Right ventricle myocardium inferior (tissue), 1 donor: ENCODE data around the gene TBC1D20. TPM values are rescaled to one million over a fixed set of nuclear protein-coding genes. Genes with fewer than 3 reads are reported as not detected.

Experiments
- ATAC-seq: fragments of 200-7000 bp; cut with Tn5 transposase; one replicate; pipeline ENCODE4 v1.9.1; 2020; ENCODE audit warnings: mild to moderate bottlenecking, moderate library complexity
- DNase-seq: peaks from one replicate; pipeline ENCODE4 v3.0.0; 2021; ENCODE audit errors: missing footprints
- intact Hi-C: fragments of 100-400 bp; cut with DNase I; formaldehyde crosslinking; loops from one replicate; pipeline ENCODE4 v1.11.0; 2022
- total RNA-seq: library from RNA; stranded (reverse); fragmentation: NEBNext Ultra II Directional; extraction: Animal tissue kit (Norgen Biotek cat#: 25700); gene quantifications from one replicate; pipeline ENCODE4 v1.2.1, GENCODE V29; 2021
- donor health status: DM: no; HTN: yes; CAD: no; lungs with severe emphysema.

TBC1D20 gene
- total RNA-seq, 1 donor from 2014 or later, result 25.2 TPM

DNA sequence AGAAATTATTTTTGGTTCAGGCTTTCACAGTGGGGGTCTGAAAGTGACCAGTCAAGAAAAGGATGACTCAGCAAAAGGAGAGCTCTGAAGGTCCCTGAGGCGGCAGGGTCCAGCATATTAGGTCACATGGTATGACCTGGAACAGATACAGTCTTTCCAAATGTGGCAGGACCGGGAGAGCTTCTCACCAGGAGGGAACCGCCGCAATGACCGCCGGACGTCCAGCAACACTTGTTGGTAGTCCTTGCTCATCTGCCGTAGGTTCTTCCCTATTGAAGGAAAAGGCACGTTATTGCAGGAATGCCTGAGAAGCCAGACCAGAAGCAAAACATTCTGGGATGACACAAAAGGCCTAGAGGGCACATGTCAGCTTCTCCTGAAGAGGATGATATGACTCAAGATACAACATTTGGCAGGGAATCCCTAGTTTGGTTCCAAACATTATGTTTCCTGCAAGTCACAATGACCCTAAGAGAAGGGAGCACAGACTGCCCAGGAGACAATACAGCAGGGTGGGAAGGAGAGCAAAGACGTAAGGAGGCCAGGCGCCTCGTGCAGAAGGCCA lies 17.4 kb downstream of the TBC1D20 start:
- DNase-seq (no peak), ATAC-seq (peak; percentile 29)
- intact Hi-C loops, result no loop called here

DNA sequence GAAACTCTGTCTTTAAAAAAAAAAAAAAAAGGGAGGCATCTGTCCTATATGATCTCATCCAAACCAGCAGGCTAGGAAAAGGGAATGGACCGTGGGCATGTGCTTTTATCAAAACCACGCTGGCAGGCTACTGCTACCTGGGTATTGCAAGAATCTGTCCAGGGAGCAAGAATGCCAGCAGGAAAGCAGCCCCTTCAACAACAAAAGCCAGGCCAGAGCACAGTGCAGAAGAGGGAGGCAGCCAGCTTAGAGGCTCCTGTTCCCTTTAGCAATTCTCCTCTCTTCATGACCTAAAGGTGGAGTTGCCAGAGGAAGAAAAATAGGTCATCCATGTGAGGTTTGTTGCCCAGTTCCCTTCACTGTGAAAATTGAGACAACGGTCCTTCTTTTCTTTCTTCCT lies 18.2 kb downstream of the TBC1D20 start:
- ATAC-seq (no peak), DNase-seq (no peak)
- intact Hi-C loops, result no loop called here

DNA sequence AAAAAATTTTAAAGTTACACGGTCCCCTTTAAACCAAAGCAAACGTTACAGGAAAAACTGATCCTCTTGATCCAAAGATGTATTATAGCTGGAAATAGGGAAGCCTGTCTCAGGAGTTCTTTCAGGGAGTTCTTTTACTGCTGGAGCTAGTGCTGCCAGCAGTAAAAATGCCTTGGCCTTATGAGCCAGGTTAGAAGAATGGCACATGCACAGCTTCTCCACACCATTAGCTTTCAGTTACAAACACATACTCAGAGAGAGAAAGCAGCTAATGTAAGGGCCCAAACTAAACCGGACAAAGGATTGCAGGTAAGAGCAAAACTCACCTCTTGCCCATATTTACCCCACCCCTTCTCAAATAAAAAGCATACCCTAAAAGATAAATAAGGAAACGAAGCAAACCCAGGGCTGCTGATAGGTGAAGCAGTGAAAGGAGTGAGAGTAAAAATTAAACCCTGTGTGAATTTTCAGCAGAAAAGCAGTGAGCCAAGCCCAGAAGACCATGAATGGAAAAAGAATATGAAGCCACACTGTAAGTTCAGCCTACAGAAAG lies 19.0 kb downstream of the TBC1D20 start:
- DNase-seq (no peak), ATAC-seq (no peak)

DNA sequence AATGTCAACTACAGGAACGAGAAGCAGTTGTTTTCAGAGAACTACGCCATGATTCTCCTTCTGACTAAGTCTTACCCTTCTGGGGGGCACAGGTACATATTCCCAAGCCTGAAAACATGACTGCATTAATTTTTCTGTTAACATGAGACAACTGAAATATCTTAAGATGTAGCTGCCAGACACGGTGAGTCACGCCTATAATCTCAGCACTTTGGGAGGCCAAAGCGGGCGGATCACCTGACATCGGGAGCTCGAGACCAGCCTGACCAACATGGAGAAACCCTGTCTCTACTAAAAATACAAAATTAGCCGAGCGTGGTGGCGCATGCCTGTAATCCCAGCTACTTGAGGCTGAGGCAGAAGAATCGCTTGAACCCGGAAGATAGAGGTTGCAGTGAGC lies 21.7 kb downstream of the TBC1D20 start:
- no peak for ATAC-seq
- intact Hi-C loops, result no loop called here

More for the DNA sequence above, 19.0 kb downstream of the TBC1D20 start:
- intact Hi-C loops, result no loop called here

DNA sequence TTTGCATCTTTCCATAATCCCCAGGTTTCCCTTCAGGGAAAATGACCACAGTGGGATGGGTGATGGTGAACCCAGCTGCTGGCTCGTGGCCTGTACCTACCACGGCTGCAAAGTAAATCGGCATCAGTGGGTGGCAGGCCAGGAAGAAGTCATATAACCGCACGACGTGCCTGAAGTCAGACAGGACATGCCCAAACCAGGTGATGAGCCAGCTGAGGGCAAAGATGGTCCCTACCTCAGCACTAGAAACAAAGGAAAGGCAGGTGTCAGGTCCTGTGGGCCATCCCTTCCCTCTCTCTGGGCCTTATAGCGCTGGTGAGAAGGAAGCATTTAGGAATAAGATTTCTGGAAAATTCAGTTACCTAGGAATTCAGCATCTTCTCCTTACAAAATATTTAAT lies 22.2 kb downstream of the TBC1D20 start:
- no peak for ATAC-seq
- no peak for DNase-seq
- intact Hi-C loops, result no loop called here

More for the DNA sequence above, 21.7 kb downstream of the TBC1D20 start:
- DNase-seq, result no peak

DNA sequence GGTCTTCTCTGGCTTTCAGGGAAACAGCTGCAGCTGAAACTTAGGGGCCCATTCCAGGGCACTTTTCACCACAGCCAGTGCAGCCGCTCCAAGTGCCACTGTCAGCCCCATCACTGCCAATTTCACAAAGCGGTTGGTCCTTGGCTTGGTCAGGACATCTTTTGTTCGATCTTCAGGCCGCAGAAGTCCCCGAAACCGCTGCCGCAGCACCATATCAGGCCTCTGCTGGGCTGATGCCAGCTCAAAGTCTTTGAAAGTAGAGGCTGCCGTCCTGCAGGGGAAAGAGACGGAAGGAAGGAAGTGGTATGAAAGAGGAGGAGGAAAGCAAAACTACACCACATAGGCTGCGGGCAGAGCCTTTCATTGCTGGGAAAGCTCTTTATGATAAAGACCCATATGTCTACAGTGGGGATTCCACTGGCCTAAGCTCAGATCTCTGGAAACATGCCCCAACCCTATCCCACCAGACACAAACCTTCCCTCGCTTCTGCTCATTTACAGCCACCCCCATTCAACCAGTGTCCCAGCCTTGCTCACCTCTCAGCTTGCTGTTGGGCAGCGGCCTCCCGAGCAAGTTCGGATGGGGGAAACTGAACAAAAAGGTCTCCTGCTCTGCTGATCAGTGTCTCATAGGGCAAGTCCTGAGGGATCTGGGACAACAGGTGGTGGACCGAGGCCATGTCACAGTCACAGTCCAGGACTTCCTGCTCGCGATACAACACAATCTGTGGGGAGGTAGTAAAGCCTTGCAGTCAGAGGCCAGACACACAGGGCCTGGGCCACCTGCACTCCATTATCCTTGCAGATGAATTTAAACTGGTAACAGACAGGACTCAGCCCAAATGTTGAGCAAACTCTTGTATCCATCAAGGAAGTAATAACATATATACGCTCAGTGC lies 23.5 kb downstream of the TBC1D20 start:
- intact Hi-C loops, result no loop called here
- peak; percentile 40 for ATAC-seq

DNA sequence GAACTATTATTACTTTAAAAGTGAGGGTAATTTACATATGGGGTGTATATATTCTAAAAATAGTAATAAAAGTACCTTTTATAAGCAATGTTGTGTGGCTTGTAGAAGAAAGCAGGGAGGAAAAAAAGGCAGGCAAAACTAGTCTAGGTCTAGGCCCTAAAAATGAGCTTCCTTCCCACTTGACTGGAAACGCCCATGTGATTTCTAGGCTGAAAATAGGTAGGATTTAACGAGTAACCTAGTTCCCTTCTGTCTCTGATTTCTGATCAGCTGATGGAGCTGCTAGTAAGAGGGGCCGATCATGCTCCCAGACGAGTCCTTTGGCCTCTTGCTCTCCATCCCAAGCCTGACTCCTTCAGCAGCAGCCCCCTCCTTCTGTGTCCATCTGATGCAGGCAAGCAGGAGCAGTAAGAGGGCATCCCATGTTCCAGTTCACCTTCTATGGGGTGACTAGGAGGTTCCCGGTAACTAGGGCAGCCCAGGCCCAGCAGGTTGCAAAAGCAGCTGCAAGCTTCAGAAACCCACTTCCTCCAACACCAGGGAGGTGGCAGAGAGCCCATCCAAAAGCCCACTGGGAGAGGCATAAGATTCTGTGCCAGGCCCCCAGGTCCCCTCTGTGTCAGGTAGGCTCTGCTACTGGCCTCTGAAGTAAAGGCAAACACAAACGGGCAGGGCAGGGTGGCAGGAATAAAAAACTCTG lies 24.4 kb downstream of the TBC1D20 start:
- intact Hi-C loops, result no loop called here
- DNase-seq (no peak), ATAC-seq (no peak)

More for the DNA sequence above, 23.5 kb downstream of the TBC1D20 start:
- DNase-seq, result no peak

DNA sequence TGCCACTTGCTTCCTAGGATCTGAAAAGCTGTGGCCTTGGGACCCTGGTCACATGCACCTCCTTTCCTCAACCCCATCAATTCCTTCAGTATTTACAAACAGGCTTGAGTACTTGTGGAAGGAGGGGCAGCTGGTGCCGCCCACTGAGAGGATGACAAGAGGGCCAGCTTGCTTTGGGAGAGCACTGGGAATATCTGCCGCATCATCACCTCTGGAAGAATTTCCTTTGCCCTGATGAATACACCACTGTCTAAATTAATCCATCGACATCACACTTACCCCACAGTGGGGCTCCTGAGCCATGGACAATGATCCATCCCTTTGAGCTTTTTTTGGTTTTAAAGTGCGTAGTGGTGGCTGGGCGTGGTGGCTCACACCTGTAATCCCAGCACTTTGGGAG lies 25.9 kb downstream of the TBC1D20 start:
- intact Hi-C loops, result no loop called here
- ATAC-seq, result no peak
- no peak for DNase-seq

DNA sequence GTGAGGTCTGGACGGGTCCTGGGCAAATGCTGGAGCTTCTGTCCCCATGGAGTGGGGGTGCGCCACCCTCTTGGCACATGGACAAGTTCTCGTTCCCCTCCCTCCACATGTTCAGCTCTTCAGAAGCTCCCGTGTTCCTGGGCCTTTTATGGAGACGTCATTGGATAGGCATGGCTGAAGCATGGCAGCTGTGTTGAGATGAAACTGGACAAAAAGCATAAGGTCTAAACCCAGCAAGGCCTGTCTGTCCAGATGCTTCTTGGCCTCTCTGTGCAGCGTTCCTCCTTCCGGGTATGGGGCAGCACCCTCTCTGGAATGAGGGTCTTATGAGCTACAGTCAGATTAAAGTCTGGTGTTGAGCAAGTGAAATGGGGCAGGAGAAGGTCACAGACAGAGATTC lies 26.8 kb downstream of the TBC1D20 start:
- intact Hi-C loops, result no loop called here
- DNase-seq (no peak), ATAC-seq (no peak)

DNA sequence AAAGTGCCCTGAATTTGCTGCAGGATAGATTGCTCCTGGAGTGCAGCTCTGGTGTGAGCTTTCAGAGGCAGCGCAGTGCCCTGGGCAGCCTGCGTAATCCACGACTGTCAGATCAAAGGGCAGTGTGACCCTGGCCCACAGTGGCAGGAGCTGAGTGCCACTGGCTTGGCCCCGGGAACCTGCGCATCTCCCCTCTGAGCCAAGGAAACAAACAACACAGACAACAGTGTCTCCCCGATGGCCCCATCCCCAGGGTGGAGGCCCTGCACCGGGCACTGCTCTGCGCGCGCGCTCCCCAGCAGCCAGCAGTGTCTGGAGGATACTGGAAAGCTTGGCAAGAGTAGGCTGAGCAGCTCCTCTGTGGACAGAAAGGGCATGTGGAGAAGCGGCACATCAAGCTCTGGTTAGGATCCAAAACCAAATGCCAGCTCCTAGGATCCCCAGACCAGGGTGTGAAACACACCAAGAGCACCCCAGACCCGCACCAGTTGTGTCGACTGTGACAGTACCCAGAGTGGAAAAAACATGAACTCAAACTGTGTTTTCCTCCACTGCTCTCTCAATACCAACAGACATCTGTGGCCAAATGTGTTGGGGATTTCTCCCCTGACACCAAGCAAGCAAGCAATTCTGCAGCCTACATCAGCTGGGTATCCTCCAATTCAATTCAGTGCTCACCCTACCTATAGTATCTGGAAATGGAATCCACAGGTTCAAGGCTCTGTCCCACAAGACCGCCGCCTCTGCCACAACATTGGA lies 27.5 kb downstream of the TBC1D20 start:
- DNase-seq, result no peak
- ATAC-seq, result no peak
- intact Hi-C loops, result no loop called here

DNA sequence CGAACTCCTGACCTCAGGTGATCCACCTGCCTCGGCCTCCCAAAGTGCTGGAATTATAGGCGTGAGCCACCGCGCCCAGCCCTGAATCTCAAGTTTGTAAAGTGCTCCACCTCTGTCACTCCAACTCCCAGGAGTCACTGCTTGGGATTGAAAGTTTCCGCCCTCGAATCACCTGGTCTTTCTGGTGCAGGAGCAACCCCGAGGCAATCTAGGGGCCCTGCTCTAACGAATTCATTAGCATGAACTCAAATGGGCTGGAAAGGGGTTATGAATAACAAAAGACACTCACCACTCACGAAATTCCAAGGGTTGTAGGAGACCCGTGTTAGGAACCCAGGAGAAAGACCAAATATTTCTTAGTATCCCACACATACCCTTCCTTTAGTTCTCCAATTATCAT lies 28.1 kb downstream of the TBC1D20 start:
- no peak for DNase-seq
- ATAC-seq, result no peak
- intact Hi-C loops, result no loop called here

DNA sequence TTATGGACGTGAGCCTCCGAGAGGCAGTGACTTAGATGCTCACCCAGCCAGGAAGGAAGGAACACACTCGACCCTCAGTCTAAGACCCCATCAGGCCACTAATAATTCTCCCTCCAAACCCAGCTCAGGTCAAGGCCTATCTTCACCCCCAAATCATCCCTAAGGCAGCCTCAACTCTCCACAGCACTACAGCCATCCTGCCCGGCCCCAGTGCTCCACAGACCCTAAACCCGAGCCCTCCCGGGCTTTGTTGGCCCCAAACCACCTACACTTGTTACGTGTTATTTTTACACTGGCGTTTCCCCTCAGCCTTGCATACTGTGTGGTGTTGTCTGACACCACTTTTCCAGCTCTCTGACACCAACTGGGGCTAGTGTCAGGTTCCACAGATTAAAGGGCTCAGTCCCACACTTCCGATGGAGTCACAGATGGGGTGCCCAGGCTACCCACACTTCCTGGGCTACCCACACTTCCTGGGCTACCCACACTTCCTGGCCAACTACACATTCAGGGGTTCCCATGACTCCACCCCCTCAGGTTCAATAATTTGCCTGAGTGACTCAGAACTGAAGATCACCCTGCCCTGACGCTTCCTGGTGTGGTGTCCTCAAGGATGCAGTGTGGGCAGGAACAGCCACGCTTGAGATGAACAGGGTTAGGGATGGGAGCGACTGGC lies 28.9 kb downstream of the TBC1D20 start:
- intact Hi-C loops, result no loop called here
- ATAC-seq (no peak), DNase-seq (no peak)

DNA sequence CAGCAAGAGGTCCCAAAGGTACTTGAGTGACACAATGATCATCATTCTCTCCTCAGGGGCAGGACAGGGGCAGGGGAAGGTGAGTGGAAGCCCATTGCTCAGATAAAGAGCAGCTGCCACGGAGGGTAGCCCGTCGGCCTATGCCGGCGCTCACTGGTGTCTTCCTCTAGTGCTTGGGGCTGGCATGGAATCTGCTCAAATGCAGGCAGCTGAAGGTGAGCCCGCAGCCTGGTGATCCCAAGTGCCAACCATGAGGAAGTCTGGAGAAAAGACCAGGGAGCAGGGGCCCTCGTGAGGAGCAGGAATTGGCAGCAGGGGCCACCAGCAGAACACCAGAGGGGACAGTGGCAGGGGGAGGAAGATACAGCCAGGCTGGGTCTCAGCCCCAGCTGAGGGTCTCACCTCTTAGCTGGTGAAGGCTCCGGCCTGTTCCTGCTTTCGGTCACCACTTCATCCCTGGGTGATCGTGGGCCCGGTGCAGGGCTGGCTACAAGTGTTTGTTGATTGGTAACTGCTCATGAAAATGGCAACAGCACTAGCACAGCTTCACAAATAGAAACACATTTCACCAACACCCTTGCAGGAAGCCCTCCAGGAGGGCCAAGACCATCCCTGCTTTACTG lies 29.5 kb downstream of the TBC1D20 start:
- DNase-seq (no peak), ATAC-seq (peak; percentile 29)
- intact Hi-C loops, result no loop called here

DNA sequence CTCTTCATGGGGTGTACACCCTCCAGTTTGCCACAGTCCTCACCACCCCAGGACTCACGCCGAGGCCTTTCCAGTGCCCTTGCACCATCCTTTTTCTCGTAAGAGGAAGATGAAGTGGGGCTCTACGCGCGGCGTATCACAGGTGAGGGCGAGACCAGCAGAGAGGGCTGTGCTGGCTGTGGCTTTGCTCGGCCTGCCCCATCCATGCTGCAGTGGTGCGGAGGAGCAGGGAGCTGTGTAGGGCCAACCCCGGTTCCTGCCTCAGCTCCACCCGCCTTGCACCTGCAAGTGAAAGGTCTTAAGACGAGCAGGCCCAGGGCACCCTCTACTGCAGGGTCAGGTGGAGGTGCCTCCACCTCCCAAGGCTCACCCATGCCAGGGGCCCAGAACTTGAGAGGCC lies 30.1 kb downstream of the TBC1D20 start:
- ATAC-seq (no peak), DNase-seq (no peak)
- intact Hi-C loops, result no loop called here

DNA sequence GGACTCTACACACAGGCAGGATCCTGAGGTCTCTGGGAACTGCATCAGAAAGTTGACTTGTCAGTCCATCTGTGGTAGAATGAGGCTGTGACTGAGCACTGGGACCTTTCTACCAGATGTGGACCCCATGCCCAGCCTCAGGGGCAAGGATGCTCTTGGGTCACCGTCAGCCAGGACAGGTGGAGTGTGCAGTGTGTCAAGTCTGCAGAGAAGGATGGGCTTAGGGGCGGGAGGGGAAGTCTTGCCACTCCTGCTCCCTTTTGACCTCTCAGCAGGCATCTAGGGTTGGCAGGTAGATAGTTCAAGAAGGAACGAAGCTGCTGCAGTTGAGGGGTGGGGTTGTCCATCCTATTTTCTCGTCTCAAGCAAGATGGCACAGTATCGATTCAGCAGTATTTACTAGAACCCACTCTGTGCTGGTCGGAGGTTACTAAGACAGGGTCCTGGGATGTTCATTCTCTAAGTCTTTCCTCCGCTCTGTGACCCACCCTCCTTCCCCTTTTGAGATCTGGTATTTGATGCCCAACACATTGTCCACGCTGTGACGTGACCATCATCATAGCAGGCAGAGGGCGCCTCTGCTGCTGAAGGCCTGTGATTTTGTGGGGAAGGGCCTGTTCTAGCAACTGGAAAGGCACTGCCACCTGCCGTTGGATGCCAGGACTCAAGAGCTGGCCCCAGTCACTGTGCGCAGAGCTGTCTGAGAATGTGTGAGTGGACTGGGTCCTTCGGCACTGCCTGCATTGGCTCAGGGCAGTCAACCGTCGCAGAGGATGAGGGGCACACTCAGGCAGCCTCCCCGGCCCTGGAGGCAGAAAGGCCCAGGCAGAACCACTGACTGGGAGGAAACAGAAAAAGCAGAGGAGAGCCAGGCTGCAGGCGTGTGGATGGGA lies 31.1 kb downstream of the TBC1D20 start:
- DNase-seq (no peak), ATAC-seq (peak; percentile 45)
- intact Hi-C loops, result no loop called here

DNA sequence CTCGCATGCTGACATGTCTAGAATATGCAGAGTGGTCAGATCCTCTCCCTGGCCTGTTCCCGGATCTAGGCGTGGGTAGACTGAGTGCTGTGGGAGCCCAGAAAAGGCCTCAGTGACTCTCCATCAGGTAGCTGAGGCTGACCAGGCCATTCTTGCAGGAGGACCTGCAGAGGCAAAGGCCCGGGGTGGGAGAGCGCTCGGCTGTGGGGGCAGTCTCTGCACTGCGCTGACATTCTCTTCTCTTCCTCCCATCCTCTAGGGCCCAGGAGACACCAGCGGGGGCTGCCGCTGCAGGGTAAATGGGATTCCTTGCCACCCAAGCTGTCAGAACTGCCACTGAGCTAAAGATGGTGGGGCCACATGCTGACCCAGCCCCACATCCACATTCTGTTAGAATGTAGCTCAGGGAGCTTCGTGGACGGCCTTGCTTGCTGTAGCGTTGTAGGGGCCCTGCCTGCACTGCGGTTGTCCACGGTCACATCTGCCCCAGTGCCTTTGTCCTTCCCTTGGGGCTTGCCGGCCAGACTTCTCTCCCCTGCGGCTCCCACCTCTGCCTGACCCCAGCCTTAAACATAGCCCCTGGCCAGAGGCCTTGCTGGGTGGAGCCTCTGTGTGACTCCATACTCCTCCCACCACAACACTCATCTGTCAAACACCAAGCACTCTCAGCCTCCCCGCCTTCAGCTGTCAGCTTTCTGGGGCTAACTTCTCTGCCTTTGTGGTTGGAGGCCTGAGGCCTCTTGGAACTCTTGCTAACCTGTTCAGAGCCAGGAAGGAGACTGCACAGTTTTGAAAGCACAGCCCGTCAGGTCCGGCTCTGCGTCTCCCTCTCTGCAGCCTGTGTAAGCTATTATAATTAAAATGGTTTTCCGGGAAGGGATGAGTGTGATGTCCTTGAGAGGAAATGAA lies 32.0 kb downstream of the TBC1D20 start:
- intact Hi-C loops, result no loop called here
- ATAC-seq, result no peak

More for the DNA sequence above, 32.0 kb downstream of the TBC1D20 start:
- DNase-seq, result no peak
